Muscle of back (tissue), 11 donors: ENCODE measurements around the gene KRT6B. TPM values are rescaled to one million over a fixed set of nuclear protein-coding genes. Genes with fewer than 3 reads are reported as not detected.
"Not testable (repeated sequence)": the region's sequence is repeated elsewhere in the genome, so short reads cannot be mapped to it uniquely, and the experiment has no call there.

ENCODE experiments used
- DNase-seq, 3 donors: peaks; one replicate each; pipeline versions ENCODE4 v3.0.0 to v3.0.0-alpha.2; 2013
- polyA plus RNA-seq, 10 donors: library from polyadenylated mRNA; unstranded; fragments of 120-200 nt; gene quantifications; one replicate each; pipeline ENCODE4 v1.2.1, GENCODE V29; 2013; ENCODE audit not compliant: insufficient read length in 10 of 10

KRT6B gene
- polyA plus RNA-seq, 10 donors, result 0.14 to 3.1 TPM; not detected in 8

GRCh38 chr12:52469853-52470252, 17.9 kb upstream of the KRT6B start:
- DNase-seq, result no peak

- DNase-seq, result no peak
Measured at GRCh38 chr12:52464897-52465296, 13.0 kb upstream of the KRT6B start.

GRCh38 chr12:52461693-52462092, 9.7 kb upstream of the KRT6B start:
- no peak for DNase-seq

- no peak for DNase-seq
Measured at GRCh38 chr12:52458861-52459260, 6.9 kb upstream of the KRT6B start.

GRCh38 chr12:52455821-52456220, 3.9 kb upstream of the KRT6B start:
- no peak for DNase-seq

GRCh38 chr12:52454411-52455201, 2.7 kb upstream of the KRT6B start:
- DNase-seq, result no peak

GRCh38 chr12:52448228-52448627, 3.7 kb downstream of the KRT6B start:
- no peak for DNase-seq

GRCh38 chr12:52447196-52447595, 4.8 kb downstream of the KRT6B start:
- DNase-seq, result not testable (repeated sequence)

GRCh38 chr12:52446367-52447045, 5.4 kb downstream of the KRT6B start:
- DNase-seq, result no peak

- DNase-seq, result no peak
Measured at GRCh38 chr12:52445876-52446275, 6.1 kb downstream of the KRT6B start.

GRCh38 chr12:52444647-52445595, 7.0 kb downstream of the KRT6B start:
- DNase-seq, result no peak

GRCh38 chr12:52443966-52444365, 8.0 kb downstream of the KRT6B start:
- no peak for DNase-seq

- peak in 2 of 3 donors; percentile 8 to 83 for DNase-seq
Measured at GRCh38 chr12:52442600-52443061, 9.3 kb downstream of the KRT6B start.

GRCh38 chr12:52441320-52441911, 10.5 kb downstream of the KRT6B start:
- DNase-seq, result no peak

- DNase-seq, result peak in 1 of 3 donors; percentile 47
Measured at GRCh38 chr12:52440821-52441319, 11.1 kb downstream of the KRT6B start.

- DNase-seq, result no peak
Measured at GRCh38 chr12:52439845-52440244, 12.1 kb downstream of the KRT6B start.

GRCh38 chr12:52439420-52439819, 12.5 kb downstream of the KRT6B start:
- DNase-seq, result no peak

GRCh38 chr12:52438305-52439301, 13.3 kb downstream of the KRT6B start:
- no peak for DNase-seq

- DNase-seq, result no peak
Measured at GRCh38 chr12:52437508-52437907, 14.4 kb downstream of the KRT6B start.

GRCh38 chr12:52436828-52437474, 15.0 kb downstream of the KRT6B start:
- DNase-seq, result no peak
